Right lobe of liver (tissue), 6 donors: ENCODE results near the gene ARHGAP19. TPM values are rescaled to one million over a fixed set of nuclear protein-coding genes. Genes with fewer than 3 reads are reported as not detected.

Experiments
- ATAC-seq, 4 donors: fragments of 200-7000 bp; cut with Tn5 transposase; one replicate each; pipeline ENCODE4 v1.9.1; 2020; ENCODE audit warnings: mild to moderate bottlenecking in 4 of 4, moderate library complexity in 4 of 4
- DNase-seq, 3 donors: peaks; one replicate each; pipeline ENCODE4 v3.0.0-alpha.2; 2020
- H3K27ac ChIP-seq, 3 donors: fragments of 200-600 bp; one replicate each; pipeline ENCODE4 v1.8.0; 2022
- H3K27me3 ChIP-seq, 2 donors: fragments of 200-600 bp; one replicate each; pipeline ENCODE4 v1.8.0; 2022
- H3K36me3 ChIP-seq, 4 donors: fragments of 200-600 bp; sonication (generic) in 1 of 4; one replicate each; pipeline versions ENCODE4 v1.5.1 to v1.8.0; 2017 to 2022; ENCODE audit warnings: control low read depth in 1 of 4
- H3K4me1 ChIP-seq, 4 donors: fragments of 200-600 bp; sonication (generic) in 1 of 4; one replicate each; pipeline versions ENCODE4 v1.5.1 to v1.8.0; 2017 to 2022; ENCODE audit warnings: control low read depth in 1 of 4
- H3K4me3 ChIP-seq, 3 donors: fragments of 200-600 bp; one replicate each; pipeline ENCODE4 v1.8.0; 2022
- H3K9me3 ChIP-seq, 4 donors: fragments of 200-600 bp; sonication (generic) in 1 of 4; one replicate each; pipeline versions ENCODE4 v1.5.1 to v1.8.0; 2017 to 2022; ENCODE audit warnings: control low read depth in 1 of 4
- POLR2A ChIP-seq: fragments of 450-650 bp; IDR thresholded peaks from one replicate; pipeline ENCODE4 v1.6.1; 2017; ENCODE audit warnings: antibody characterized with exemption, mild to moderate bottlenecking
- WGBS: methylation state at CpG from one replicate; pipeline ENCODE4 v1.1.6; 2018; ENCODE audit warnings: low coverage, low lambda C conversion rate; ENCODE audit not compliant: insufficient coverage; ENCODE audit errors: missing lambda C conversion rate; 5-methylcytosine and 5-hydroxymethylcytosine counted together
- intact Hi-C, 2 donors: fragments of 100-400 bp; cut with DNase I; formaldehyde crosslinking; loops; one replicate each; pipeline versions ENCODE4 v1.11.2 to v1.14.1; 2022
- total RNA-seq, 6 experiments: library from RNA; depleted of rRNA in 2 of 6; stranded (reverse); fragments of >200 nt in 2 of 6; fragmentation: NEBNext Ultra II Directional in 3 of 6; extraction: Animal tissue kit (Norgen Biotek cat#: 25700) in 3 of 6; gene quantifications; one replicate each; pipeline versions ENCODE4 v1.1.0 to v1.2.4, GENCODE V29; 2016 to 2023
- TF ChIP-seq, protein P1 (sequence below), 4 donors: fragments of 200-600 bp in 3 of 4; fragments of 450-650 bp in 1 of 4; IDR thresholded peaks; one replicate each; pipeline versions ENCODE4 v1.5.1 to v1.8.0; 2016 to 2022; ENCODE audit warnings: antibody characterized with exemption in 4 of 4, mild to moderate bottlenecking in 2 of 4
- donor health status: DM: no; HTN: yes; CAD: no.
- donor health status: DM: no; HTN: no; CAD: no.
- donor health status: DM: no; HTN: no; CAD: no.
- donor health status: DM: no; HTN: yes; CAD: no.
- donor health status: DM: no; HTN: yes; CAD: no.

Gene ARHGAP19
- total RNA-seq, 6 experiments from 2014 or later: 2.3 to 5.5 (median 3.4) TPM

DNA sequence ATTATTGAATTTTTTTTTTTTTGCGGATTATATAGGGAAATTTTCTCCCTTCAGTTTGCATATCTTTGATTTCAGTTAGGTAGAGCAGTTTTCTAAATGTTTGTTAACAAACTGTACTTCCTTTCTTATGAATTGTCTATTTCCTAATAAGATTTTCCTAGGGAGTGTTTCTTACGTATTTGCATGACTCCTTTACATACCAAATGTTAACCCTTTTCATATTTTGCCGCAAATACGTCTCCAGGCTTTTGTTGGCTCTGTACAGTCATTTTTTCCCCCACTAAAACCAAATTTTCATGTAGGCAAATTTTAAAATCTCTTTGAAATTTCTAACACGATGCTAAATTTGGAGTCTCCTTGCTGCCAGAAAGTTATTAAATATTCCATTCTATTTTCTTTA, 44.0 kb upstream of the ARHGAP19 start:
- intact Hi-C loops: loop anchor here in 1 of 2 donors (10.0 kb wide), 1 partner anchor 52 kb away; no protein-coding TSS in a partner anchor

DNA sequence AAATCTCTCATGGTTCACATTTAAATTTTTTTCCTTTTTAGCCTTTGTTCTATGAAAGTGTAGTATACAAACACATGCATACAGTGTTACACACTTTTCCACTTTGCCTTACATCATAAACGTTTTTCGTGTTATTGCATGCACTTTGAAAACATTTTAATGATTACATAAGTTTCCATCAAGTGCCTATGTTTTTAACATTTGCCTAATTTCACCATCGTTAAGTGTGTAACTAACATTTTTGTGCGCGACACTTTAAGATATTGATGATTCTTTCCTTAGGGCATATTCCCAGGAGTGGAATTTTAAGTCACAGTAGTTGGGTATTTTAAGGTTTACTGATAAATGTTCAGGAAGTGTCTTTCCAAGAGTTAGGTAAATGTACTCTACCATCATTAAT, 43.6 kb upstream of the ARHGAP19 start:
- Histone ChIP-seq H3K4me1 (peaks cover 0 to 10% (median 0%) of the 10 kb centered on the region in 4 donors), H3K36me3 (no peaks in the 10 kb centered on the region), H3K9me3 (no peaks in the 10 kb centered on the region), H3K27ac (peak overlapping the region in 1 of 3 donors; percentile 99), H3K27me3 (no peaks in the 10 kb centered on the region), H3K4me3 (no peak overlapping the region)
- 43% methylated on average over 5 of the region's 5 CpGs for WGBS
- no peak for DNase-seq
- intact Hi-C loops: loop anchor here in 1 of 2 donors (10.0 kb wide), 1 partner anchor 51 kb away; no protein-coding TSS in a partner anchor
- TF ChIP-seq, protein P1, sequence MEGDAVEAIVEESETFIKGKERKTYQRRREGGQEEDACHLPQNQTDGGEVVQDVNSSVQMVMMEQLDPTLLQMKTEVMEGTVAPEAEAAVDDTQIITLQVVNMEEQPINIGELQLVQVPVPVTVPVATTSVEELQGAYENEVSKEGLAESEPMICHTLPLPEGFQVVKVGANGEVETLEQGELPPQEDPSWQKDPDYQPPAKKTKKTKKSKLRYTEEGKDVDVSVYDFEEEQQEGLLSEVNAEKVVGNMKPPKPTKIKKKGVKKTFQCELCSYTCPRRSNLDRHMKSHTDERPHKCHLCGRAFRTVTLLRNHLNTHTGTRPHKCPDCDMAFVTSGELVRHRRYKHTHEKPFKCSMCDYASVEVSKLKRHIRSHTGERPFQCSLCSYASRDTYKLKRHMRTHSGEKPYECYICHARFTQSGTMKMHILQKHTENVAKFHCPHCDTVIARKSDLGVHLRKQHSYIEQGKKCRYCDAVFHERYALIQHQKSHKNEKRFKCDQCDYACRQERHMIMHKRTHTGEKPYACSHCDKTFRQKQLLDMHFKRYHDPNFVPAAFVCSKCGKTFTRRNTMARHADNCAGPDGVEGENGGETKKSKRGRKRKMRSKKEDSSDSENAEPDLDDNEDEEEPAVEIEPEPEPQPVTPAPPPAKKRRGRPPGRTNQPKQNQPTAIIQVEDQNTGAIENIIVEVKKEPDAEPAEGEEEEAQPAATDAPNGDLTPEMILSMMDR (IDR thresholded peaks at IDR 0.05): no peak
- TF ChIP-seq POLR2A: no peak
- no peak for ATAC-seq

More for the DNA sequence above, 44.0 kb upstream of the ARHGAP19 start:
- 47% methylated on average over 5 of the region's 5 CpGs for WGBS
- H3K4me1 ChIP-seq: peaks cover 0 to 6% (median 0%) of the 10 kb centered on the region in 4 donors
- no peak overlapping the region for H3K4me3 ChIP-seq
- H3K9me3 ChIP-seq: no peaks in the 10 kb centered on the region
- no peak for TF ChIP-seq POLR2A
- TF ChIP-seq, protein P1 (IDR thresholded peaks at IDR 0.05): no peak
- DNase-seq (no peak), ATAC-seq (no peak)
- H3K36me3 ChIP-seq: no peaks in the 10 kb centered on the region
- no peaks in the 10 kb centered on the region for H3K27me3 ChIP-seq
- no peak overlapping the region for H3K27ac ChIP-seq

DNA sequence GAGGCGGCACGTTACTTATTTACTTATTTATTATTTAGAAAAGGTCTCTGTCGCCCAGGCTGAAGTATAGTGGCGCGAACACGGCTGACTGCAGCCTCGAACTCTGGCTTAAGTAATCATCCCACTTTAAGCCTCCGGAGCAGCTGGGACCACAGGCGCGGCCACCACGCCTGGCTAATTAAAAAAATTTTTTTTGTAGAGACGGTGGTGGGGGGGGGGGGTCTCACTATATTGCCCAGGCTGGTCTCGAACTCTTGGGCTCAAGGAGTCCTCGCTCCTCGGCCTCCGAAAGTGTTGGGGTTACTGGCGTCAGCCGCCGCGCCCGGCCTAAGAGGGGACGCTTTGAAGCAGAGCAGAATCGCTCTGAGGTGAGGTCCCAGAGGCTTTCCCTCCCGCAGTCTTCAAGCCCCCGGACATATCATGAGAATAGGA, 42.8 kb upstream of the ARHGAP19 start:
- DNase-seq: peak; percentile 35 to 61 (median 57)
- H3K27me3 ChIP-seq: no peaks in the 10 kb centered on the region

DNA sequence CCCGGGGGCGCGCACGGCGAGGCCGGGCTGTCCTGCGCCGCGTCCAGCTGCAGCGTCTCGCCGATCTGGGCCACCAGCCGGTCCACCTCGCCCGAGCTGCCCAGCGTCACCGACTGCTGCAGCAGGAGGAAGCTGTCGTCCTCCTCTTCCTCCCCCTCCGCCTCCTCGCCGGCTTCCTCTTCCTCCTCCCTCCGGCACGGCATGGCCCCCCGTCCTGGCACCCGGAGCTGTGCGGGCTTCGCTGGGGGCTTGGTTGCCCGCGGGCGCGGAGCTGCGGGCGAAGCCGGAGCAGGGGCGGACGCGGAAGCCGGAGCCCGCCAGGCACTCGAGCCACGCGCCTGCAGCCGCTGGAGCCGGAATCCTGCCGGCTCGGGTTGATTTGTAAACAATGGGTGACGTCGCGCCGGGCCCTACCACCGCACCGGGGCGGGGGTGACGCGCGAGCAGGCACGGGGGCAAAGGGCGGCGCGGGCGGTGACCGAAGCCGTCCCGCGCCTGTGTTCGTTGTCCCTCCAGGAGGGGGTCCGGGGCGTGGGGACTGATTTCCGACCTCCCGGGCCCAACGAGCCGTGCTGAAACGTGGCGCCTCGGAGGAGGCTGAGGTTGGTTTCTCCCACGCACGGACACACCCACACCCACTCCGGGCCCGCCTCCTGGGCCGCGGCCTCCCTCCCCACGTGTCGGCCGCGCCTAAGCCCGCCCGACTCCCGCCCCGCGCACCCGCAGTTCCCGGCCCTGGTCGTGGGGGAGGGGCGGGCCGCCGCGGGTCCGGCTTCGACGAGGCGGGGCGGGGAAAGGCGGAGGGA, 42.1 kb upstream of the ARHGAP19 start, which contains the start of gene FRAT2:
Gene FRAT2 (minus strand): TSS at position 360 of the 806 bp plus-strand sequence. CDS start 157 bp downstream, at position 203.
- Histone ChIP-seq H3K36me3 (no peaks in the 10 kb centered on the region), H3K4me3 (peak within 1 kb of the TSS; percentile 77 to 85 (median 84)), H3K27me3 (no peaks in the 10 kb centered on the region), H3K27ac (peak within 1 kb of the TSS; percentile 94 to 99 (median 95)), H3K4me1 (peaks cover 0 to 22% (median under 1%) of the 10 kb centered on the region in 4 donors), H3K9me3 (no peaks in the 10 kb centered on the region)
- ATAC-seq (peak; percentile 85 to 94 (median 90)), DNase-seq (peak; percentile 95 to 96 (median 95))
- WGBS: 1% methylated on average over 17 of the region's 103 CpGs
- intact Hi-C loops: loop anchor here in 1 of 2 donors (10.0 kb wide), 1 partner anchor 50 kb away; no protein-coding TSS in a partner anchor
- TF ChIP-seq, protein P1 (IDR thresholded peaks at IDR 0.05): no peak
- TF ChIP-seq POLR2A: peak; percentile 95

More for the DNA sequence above, 42.8 kb upstream of the ARHGAP19 start:
- no peak for TF ChIP-seq POLR2A
- TF ChIP-seq, protein P1 (IDR thresholded peaks at IDR 0.05): no peak
- Histone ChIP-seq H3K4me3 (peak overlapping the region; percentile 77 to 85 (median 84)), H3K36me3 (no peaks in the 10 kb centered on the region), H3K9me3 (no peaks in the 10 kb centered on the region), H3K4me1 (peaks cover 0 to 17% (median 0%) of the 10 kb centered on the region in 4 donors), H3K27ac (peak overlapping the region; percentile 94 to 99 (median 95))
- 2% methylated on average over 10 of the region's 25 CpGs for WGBS
- no peak for ATAC-seq
- intact Hi-C loops: loop anchor here in 1 of 2 donors (10.0 kb wide), 1 partner anchor 50 kb away; no protein-coding TSS in a partner anchor
